WTC11 (cell line): Measurements from ENCODE around the gene SPATA31D3.
"Not testable (repeated sequence)": the region's sequence is repeated elsewhere in the genome, so short reads cannot be mapped to it uniquely, and the experiment has no call there.

Source experiments
- NFATC4 ChIP-seq: fragments of 250-450 bp; sonication (Bioruptor Pico); IDR thresholded peaks from 2 replicates; pipeline ENCODE4 v1.9.0; 2021; ENCODE audit warnings: mild to moderate bottlenecking
- ZNF232 ChIP-seq: sonication (generic); formaldehyde crosslinking; IDR thresholded peaks from 2 replicates; pipeline ENCODE4 v1.8.0; 2022; ENCODE audit warnings: mild to moderate bottlenecking, missing genetic modification reagents
- ZNF423 ChIP-seq: fragments of 250-450 bp; sonication (Bioruptor Pico); IDR thresholded peaks from 2 replicates; pipeline ENCODE4 v2.1.2; 2022; ENCODE audit warnings: mild to moderate bottlenecking, moderate library complexity
- TF ChIP-seq, protein P1 (sequence below): fragments of 200-600 bp; IDR thresholded peaks from 2 replicates; pipeline ENCODE4 v1.8.0; 2022; ENCODE audit warnings: antibody characterized with exemption

GRCh38 chr9:81933547-81933946, 9.8 kb upstream of the SPATA31D3 start:
- TF ChIP-seq, protein P1, sequence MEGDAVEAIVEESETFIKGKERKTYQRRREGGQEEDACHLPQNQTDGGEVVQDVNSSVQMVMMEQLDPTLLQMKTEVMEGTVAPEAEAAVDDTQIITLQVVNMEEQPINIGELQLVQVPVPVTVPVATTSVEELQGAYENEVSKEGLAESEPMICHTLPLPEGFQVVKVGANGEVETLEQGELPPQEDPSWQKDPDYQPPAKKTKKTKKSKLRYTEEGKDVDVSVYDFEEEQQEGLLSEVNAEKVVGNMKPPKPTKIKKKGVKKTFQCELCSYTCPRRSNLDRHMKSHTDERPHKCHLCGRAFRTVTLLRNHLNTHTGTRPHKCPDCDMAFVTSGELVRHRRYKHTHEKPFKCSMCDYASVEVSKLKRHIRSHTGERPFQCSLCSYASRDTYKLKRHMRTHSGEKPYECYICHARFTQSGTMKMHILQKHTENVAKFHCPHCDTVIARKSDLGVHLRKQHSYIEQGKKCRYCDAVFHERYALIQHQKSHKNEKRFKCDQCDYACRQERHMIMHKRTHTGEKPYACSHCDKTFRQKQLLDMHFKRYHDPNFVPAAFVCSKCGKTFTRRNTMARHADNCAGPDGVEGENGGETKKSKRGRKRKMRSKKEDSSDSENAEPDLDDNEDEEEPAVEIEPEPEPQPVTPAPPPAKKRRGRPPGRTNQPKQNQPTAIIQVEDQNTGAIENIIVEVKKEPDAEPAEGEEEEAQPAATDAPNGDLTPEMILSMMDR: not testable (repeated sequence)
- not testable (repeated sequence) for TF ChIP-seq ZNF232, ZNF423, NFATC4 (CRISPR knock-in tag)
